Activated gamma-delta T cell (primary cell): ENCODE results near the gene SHKBP1.

ENCODE experiments used
- DNase-seq: peaks from one replicate; lab custom pipeline; 2025; lab: John Stamatoyannopoulos, UW

The SHKBP1 gene

GRCh38 chr19:40638327-40638726 is 61.7 kb downstream of the SHKBP1 start:
- DNase-seq, result no peak

GRCh38 chr19:40639638-40639982 is 62.9 kb downstream of the SHKBP1 start:
- no peak for DNase-seq

GRCh38 chr19:40640744-40641143 is 64.1 kb downstream of the SHKBP1 start:
- no peak for DNase-seq
